A204.1 (cell line): ENCODE measurements around the gene GPR119.
"Not testable (repeated sequence)": the region's sequence is repeated elsewhere in the genome, so short reads cannot be mapped to it uniquely, and the experiment has no call there.

Source experiments
- FAIRE-seq: peaks from 2 replicates; lab custom pipeline; 2012; peaks lifted over from hg19 to GRCh38; lab: Jason Lieb, UNC

The GPR119 gene

GRCh38 chrX:130385520-130385919 lies at the start of gene GPR119:
Gene GPR119 (minus strand): TSS chrX:130385674. CDS start chrX:130385447, 227 bp downstream.
- FAIRE-seq = no peak

- FAIRE-seq = not testable (repeated sequence)
These were observed 43.8 kb upstream of the GPR119 start for GRCh38 chrX:130429236-130429635.

- no peak for FAIRE-seq
These were observed 41.1 kb upstream of the GPR119 start for GRCh38 chrX:130426531-130426930.

- no peak for FAIRE-seq
These were observed 33.8 kb upstream of the GPR119 start for GRCh38 chrX:130419263-130419662.

GRCh38 chrX:130418740-130419139 lies 33.3 kb upstream of the GPR119 start:
- FAIRE-seq = no peak

GRCh38 chrX:130418066-130418465 lies 32.6 kb upstream of the GPR119 start:
- no peak for FAIRE-seq

- FAIRE-seq = no peak
These were observed 31.3 kb upstream of the GPR119 start for GRCh38 chrX:130416785-130417184.

GRCh38 chrX:130415201-130415600 lies 29.7 kb upstream of the GPR119 start:
- no peak for FAIRE-seq

- no peak for FAIRE-seq
These were observed 29.3 kb upstream of the GPR119 start for GRCh38 chrX:130414800-130415199.

GRCh38 chrX:130413415-130413814 lies 27.9 kb upstream of the GPR119 start:
- no peak for FAIRE-seq

GRCh38 chrX:130402208-130402684 lies 16.8 kb upstream of the GPR119 start:
- FAIRE-seq = no peak

- FAIRE-seq = no peak
These were observed 16.1 kb upstream of the GPR119 start, which contains the start of gene RBMX2 for GRCh38 chrX:130401415-130402207. Gene RBMX2 (plus strand): TSS chrX:130401987. CDS start chrX:130402033, 46 bp downstream.

- FAIRE-seq = no peak
These were observed 9.9 kb upstream of the GPR119 start for GRCh38 chrX:130395341-130395740.

GRCh38 chrX:130393451-130394074 lies 8.1 kb upstream of the GPR119 start:
- FAIRE-seq = no peak

- FAIRE-seq = no peak
These were observed 934 bp upstream of the GPR119 start for GRCh38 chrX:130386408-130386808.

- FAIRE-seq = no peak
These were observed 7.3 kb downstream of the GPR119 start for GRCh38 chrX:130378024-130378669.

- FAIRE-seq = no peak
These were observed 9.4 kb downstream of the GPR119 start for GRCh38 chrX:130376077-130376476.

- FAIRE-seq = not testable (repeated sequence)
These were observed 33.4 kb downstream of the GPR119 start for GRCh38 chrX:130352050-130352449.

- FAIRE-seq = no peak
These were observed 33.9 kb downstream of the GPR119 start for GRCh38 chrX:130351567-130351966.

GRCh38 chrX:130347321-130347720 lies 38.2 kb downstream of the GPR119 start:
- FAIRE-seq = no peak

- FAIRE-seq = no peak
These were observed 42.1 kb downstream of the GPR119 start for GRCh38 chrX:130343411-130343810.

- FAIRE-seq = no peak
These were observed 45.2 kb downstream of the GPR119 start for GRCh38 chrX:130340271-130340670.
